Measurements from ENCODE around the gene DNAH14. TPM values are rescaled to one million over a fixed set of nuclear protein-coding genes. Genes with fewer than 3 reads are reported as not detected.
A peak's percentile ranks its signal among the peaks of the same experiment; 100 is the strongest.

The DNAH14 gene
- total and polyA plus RNA-seq, 8 donors = 7.9 to 27.6 (median 17.5) TPM

DNA sequence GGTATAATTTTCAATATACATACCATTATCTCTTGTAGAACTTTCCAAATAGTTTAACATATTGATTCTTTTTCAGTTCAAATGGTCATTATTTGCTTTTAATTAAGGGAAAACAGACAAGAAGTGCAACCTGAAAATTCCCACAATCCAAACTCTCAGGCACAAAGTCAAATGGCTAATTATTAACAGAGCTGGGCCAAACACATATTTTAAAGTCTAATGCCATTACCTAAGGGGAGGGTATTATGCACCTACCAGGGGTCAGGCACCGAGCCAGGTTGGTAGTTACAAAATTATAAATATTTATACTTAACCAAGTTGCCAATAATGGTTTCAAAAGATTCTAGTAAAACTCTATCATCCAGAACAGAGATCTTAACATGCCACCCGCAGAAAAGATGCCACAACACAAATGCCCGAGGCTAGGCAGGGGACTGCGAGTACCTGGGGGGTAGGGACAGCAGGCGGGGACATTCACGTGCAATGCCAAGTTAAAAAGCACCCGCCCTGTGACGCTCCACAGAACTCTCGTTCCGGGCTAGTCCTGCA is 483.4 kb downstream of the DNAH14 start:
- 16 to 18% methylated on average over 10 of the region's 10 CpGs for WGBS, 2 donors
- TF ChIP-seq, protein P1, sequence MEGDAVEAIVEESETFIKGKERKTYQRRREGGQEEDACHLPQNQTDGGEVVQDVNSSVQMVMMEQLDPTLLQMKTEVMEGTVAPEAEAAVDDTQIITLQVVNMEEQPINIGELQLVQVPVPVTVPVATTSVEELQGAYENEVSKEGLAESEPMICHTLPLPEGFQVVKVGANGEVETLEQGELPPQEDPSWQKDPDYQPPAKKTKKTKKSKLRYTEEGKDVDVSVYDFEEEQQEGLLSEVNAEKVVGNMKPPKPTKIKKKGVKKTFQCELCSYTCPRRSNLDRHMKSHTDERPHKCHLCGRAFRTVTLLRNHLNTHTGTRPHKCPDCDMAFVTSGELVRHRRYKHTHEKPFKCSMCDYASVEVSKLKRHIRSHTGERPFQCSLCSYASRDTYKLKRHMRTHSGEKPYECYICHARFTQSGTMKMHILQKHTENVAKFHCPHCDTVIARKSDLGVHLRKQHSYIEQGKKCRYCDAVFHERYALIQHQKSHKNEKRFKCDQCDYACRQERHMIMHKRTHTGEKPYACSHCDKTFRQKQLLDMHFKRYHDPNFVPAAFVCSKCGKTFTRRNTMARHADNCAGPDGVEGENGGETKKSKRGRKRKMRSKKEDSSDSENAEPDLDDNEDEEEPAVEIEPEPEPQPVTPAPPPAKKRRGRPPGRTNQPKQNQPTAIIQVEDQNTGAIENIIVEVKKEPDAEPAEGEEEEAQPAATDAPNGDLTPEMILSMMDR (IDR thresholded peaks at IDR 0.05) = no peak
- FAIRE-seq (no peak), DNase-seq (peak in 5 of 6 donors; percentile 73 to 79 (median 75)), ATAC-seq (peak; percentile 88 to 93 (median 90))
- no peaks in the 10 kb centered on the region for H3K9me3 ChIP-seq
- peak overlapping the region in 1 of 4 donors; percentile 13 for H3K4me3 ChIP-seq
- peak overlapping the region; percentile 40 to 81 (median 65) for H3K27ac ChIP-seq
- H3K36me3 ChIP-seq = peaks cover 0 to 14% (median 5%) of the 10 kb centered on the region in 3 donors
- intact Hi-C loops (cut with DNase I) = no loop called here
- no peaks in the 10 kb centered on the region for H3K27me3 ChIP-seq
- peaks cover 10 to 17% (median 16%) of the 10 kb centered on the region in 3 donors for H3K4me1 ChIP-seq

DNA sequence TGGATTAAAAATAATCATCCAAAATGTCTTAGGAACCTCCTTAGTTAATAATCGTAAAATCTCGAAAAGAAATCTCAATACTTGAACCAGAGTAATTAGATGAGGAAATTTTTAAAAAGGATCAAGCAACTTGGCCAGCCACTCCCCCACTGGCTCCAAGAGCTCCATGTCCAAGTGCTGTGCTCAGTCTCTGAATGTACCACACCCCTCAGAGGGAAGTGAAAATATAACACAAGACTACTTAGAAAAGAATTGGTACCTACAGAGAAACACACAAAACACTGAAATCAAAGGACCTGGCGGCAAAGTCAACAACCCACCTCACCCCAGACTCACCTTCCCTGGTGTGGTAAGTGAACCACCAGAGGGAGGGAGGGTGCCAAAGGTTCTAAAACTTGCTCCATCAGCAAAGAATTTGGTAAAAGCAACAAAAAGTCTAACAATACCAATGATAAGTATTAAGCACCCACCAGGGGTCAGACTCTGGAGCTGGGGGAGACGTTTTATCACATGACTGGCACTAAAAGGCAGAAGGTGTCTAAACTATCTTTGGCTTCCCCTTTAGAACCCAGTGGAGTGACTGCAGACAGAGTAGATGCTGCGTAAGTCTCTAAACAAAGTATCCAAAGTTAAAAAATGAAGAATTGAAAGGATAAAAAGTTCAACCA is 484.4 kb downstream of the DNAH14 start:
- Histone ChIP-seq H3K27me3 (no peaks in the 10 kb centered on the region), H3K4me3 (peak overlapping the region in 1 of 4 donors; percentile 13), H3K36me3 (peaks cover 0 to 24% (median 5%) of the 10 kb centered on the region in 3 donors), H3K4me1 (peaks cover 10 to 16% (median 12%) of the 10 kb centered on the region in 3 donors), H3K9me3 (no peaks in the 10 kb centered on the region), H3K27ac (peak overlapping the region; percentile 40 to 81 (median 65))
- TF ChIP-seq, protein P1 (IDR thresholded peaks at IDR 0.05) = no peak
- intact Hi-C loops (cut with DNase I) = no loop called here
- DNase-seq (no peak), FAIRE-seq (no peak), ATAC-seq (peak in 2 of 4 donors; percentile 13 to 30)
- WGBS, 2 donors = 67 to 78% methylated on average over 5 of the region's 5 CpGs

DNA sequence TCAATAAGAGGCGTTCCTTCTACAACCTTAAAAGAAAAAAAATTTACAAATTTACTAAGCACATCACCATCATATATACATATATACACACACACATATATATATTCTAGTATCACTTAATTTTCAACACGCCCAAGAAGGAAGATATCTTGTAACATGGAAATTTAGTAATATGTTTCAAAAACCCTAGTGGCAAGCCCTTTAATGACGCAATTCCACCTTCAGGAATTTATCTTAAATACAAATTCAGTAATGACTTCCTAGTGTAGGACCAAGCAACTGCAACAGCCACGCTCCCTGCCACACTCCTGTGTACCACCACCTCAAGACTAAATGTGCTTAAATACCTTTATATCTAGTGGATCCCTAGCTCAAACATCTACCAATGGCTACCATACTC is 485.8 kb downstream of the DNAH14 start:
- no peak for DNase-seq
- Histone ChIP-seq H3K4me1 (peaks cover 10 to 16% (median 10%) of the 10 kb centered on the region in 3 donors), H3K9me3 (no peaks in the 10 kb centered on the region), H3K4me3 (no peak overlapping the region), H3K27ac (no peak overlapping the region), H3K27me3 (no peaks in the 10 kb centered on the region), H3K36me3 (peaks cover 0 to 32% (median 5%) of the 10 kb centered on the region in 3 donors)
- intact Hi-C loops (cut with DNase I) = no loop called here
- no peak for ATAC-seq
- FAIRE-seq = no peak
- 96% methylated on average over 4 of the region's 4 CpGs for WGBS, 2 donors
- TF ChIP-seq, protein P1 (IDR thresholded peaks at IDR 0.05) = no peak

DNA sequence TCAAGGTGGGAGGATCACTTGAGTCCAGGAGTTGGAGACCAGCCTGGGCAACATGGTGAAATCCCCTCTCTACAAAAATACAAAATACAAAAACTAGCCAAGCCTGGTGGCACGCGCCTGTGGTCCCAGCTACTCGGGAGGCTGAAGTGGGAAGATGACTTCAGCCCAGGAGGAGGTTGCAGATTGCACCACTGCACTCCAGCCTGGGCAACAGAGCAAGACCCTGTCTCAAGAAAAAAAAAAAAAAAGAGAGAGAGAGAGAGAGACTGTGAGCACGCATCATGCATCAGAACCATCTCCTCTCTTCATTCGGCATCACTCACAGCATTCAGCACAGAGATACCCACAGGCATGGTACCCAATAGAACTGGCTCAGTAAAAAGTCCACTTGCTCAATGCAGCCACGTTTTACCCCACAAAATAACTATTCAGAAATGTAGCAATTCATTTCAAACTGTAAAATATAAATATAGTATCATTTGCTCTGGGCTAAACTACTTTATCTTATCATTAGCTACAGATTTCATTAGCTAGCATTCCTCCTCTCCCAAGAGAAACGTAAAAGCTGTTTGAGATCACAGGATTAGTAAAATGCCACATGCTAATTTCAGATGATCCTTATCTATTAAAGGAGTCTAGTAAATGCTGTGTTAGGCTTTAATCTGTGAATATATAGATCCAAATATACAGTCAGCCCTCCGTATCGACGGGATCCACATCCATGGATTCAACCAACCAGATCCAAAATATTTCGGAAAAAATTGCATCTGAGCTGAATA is 486.7 kb downstream of the DNAH14 start:
- TF ChIP-seq, protein P1 (IDR thresholded peaks at IDR 0.05) = no peak
- peaks cover 10 to 16% (median 10%) of the 10 kb centered on the region in 3 donors for H3K4me1 ChIP-seq
- no peaks in the 10 kb centered on the region for H3K27me3 ChIP-seq
- no peak for ATAC-seq
- no peak for FAIRE-seq
- no peak overlapping the region for H3K4me3 ChIP-seq
- no peak overlapping the region for H3K27ac ChIP-seq
- H3K9me3 ChIP-seq = no peaks in the 10 kb centered on the region
- intact Hi-C loops (cut with DNase I) = no loop called here
- WGBS, 2 donors = 86 to 89% methylated on average over 11 of the region's 11 CpGs
- peaks cover 0 to 32% (median 5%) of the 10 kb centered on the region in 3 donors for H3K36me3 ChIP-seq
- DNase-seq = no peak

Measured in pancreas (tissue), 10 donors.